Tibial nerve (tissue), 4 donors: Measurements from ENCODE around the gene DNAAF5.

ENCODE experiments used
- CTCF ChIP-seq, 5 experiments: fragments of 200-600 bp in 3 of 5; fragments of 450-650 bp in 2 of 5; sonication (generic) in 3 of 5; IDR thresholded peaks; one replicate each; pipeline ENCODE4 v1.5.1; 2016 to 2019; ENCODE audit warnings: antibody characterized with exemption in 5 of 5, mild to moderate bottlenecking in 3 of 5, moderate library complexity in 2 of 5
- EP300 ChIP-seq, 2 donors: sonication (generic); formaldehyde crosslinking; IDR thresholded peaks; one replicate each; pipeline ENCODE4 v1.6.1; 2017; ENCODE audit warnings: antibody characterized with exemption in 2 of 2, mild to moderate bottlenecking in 1 of 2
- POLR2A ChIP-seq, 2 donors: fragments of 450-650 bp; IDR thresholded peaks; one replicate each; pipeline ENCODE4 v1.6.1; 2017; ENCODE audit warnings: antibody characterized with exemption in 2 of 2, mild to moderate bottlenecking in 2 of 2, moderate library complexity in 2 of 2

GRCh38 chr7:710161-710560 lies 16.3 kb upstream of the DNAAF5 start:
- TF ChIP-seq CTCF (IDR thresholded peaks at IDR 0.05) (no peak), EP300 (IDR thresholded peaks at IDR 0.05) (no peak), POLR2A (IDR thresholded peaks at IDR 0.05) (no peak)
